Fibroblast of skin of back (primary cell): ENCODE results near the gene ATRIP.

Source experiments
- DNase-seq: peaks from one replicate; pipeline ENCODE4 v3.0.0-alpha.2; 2013

ATRIP gene

GRCh38 chr3:48505146-48505545, 58.6 kb downstream of the ATRIP start:
- DNase-seq = no peak

DNA sequence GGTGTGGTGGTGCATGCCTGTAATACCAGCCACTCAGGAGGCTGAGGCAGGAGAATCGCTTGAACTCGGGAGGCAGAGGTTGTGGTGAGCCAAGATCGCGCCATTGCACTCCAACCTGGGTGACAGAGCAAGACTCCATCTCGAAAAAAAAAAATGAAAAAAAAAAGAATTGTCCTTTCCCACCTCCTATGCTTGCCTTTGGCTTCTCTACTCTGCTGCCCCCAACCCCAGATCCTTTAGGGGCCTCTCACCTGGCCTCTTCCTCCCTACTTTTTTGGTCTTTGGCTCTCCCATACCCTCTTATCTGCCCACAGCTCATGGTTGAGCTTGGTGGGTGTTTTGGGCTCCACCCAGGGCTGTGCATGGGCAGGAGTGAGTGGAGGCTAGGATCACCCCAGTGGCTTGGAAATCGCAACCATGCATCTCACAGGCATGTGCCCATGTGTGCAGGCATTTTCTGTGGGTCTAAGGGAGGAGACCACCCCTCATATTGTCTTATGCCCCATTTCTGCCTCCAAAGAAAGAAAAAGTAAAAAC, 59.5 kb downstream of the ATRIP start:
- no peak for DNase-seq

DNA sequence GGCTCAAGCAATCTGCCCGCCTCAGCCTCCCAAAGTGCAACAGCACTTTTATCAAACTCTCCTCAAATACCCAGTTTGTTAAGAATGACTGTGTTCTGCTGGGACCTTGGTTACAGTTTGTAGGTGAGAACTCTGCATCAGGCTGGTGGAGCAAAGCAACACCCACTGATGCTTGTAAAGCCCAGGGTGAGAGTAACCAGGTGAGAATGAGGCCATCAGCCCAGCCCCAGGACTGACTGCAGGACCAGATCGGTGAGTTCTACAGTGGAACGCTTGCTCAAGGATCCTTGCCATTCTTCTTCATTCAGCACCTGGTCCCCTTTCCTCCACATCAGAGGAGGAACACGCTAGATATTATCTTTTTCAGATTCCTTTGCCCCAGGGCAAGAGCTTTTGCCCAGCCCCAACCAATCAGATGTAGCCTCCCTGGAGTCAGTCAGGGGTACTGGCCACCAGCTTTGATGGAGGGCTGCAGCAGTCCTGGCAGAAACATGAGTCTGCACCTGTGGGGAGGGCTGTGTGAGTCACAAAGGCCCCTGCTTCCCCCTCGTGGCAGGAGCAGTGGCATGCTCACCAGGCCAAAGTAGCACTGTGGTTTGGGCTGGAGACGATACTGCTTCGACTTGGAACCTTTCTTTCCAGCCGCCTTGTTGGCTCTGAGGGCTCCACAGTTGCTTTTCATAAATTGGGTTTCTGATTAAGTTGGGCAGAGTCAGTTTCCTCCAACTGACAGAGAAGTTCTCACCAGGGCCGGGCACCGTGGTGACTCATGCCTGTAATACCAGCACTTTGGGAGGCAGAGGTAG, 60.9 kb downstream of the ATRIP start:
- peak; percentile 55 for DNase-seq

DNA sequence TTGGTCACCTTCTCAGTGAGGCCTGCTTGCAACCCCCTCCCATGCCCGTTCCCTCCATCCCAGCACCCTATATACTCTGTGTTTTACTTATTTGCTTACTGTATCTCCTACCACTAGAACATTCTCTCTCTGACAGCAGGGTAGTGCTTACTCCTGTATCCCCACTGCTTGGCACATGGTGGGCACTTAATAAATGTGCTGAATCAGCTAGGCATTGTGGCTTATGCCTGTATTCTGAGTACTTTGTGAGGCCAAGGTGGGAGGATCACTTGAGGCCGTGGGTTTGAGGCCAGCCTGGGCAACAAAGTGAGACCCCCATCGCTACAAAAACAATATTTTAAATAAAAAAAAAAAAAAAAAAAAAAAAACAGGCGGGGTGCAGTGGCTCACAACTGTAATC, 65.0 kb downstream of the ATRIP start:
- DNase-seq = no peak

DNA sequence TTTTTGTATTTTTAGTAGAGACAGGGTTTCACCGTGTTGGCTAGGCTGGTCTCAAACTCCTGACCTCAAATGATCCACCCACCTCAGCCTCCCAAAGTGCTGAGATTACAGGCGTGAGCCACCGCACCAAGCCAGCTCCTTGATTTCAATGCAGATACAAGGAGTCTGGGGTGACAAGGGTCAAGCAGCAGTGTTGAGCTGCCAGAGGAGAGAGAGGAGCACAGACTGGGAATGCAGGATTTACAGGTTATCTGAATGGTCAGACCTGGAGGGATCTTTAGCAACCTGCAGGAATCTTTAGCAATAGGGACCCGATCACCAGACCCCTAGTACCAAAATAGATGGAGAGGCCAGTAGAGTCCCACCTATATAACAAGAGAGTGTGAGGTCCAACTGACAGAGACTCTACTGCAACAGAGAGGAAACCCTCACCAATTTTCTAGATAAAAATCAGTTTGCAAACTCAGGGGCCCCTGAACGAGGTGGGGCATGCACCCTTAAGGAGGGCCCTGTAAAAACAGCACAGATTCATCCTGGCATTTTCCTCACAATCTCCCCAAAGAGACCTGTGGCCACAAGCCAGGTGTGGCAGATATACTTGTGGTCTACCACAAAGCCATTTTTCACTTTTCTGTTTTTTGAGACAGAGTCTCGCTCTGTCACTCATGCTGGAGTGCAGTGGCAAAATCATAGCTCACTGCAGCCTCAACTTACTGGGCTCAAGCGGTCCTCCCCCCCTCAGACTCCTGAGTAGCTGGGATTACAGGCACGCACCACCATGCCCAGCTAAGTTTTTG, 68.1 kb downstream of the ATRIP start:
- DNase-seq = no peak
